DMS 273 (cell line): ENCODE results near the gene SLC39A1.

Experiments used
- DNase-seq: peaks from one replicate; lab custom pipeline; 2025; ENCODE audit not compliant: unreplicated experiment; lab: John Stamatoyannopoulos, UW

SLC39A1 gene

GRCh38 chr1:153953859-153954365 lies 9.4 kb downstream of the SLC39A1 start:
- no peak for DNase-seq

GRCh38 chr1:153951801-153952200 lies 11.5 kb downstream of the SLC39A1 start:
- no peak for DNase-seq

GRCh38 chr1:153951183-153951582 lies 12.2 kb downstream of the SLC39A1 start:
- no peak for DNase-seq

GRCh38 chr1:153946622-153947241 lies 16.6 kb downstream of the SLC39A1 start, which contains the start of gene DENND4B:
Gene DENND4B, minus strand, starts transcription at chr1:153946718. Its CDS starts 2,344 bp downstream, at chr1:153944374.
- DNase-seq, result peak; percentile 93

GRCh38 chr1:153945795-153946621 lies 17.3 kb downstream of the SLC39A1 start:
- DNase-seq, result peak; percentile 84

- DNase-seq, result peak; percentile 66
These were observed 18.1 kb downstream of the SLC39A1 start for GRCh38 chr1:153945131-153945794.

- DNase-seq, result no peak
These were observed 18.6 kb downstream of the SLC39A1 start for GRCh38 chr1:153944827-153945117.

- no peak for DNase-seq
These were observed 19.1 kb downstream of the SLC39A1 start for GRCh38 chr1:153944005-153944826.

GRCh38 chr1:153942766-153943549 lies 20.4 kb downstream of the SLC39A1 start:
- no peak for DNase-seq

GRCh38 chr1:153941826-153942725 lies 21.3 kb downstream of the SLC39A1 start:
- DNase-seq, result no peak

GRCh38 chr1:153940756-153941155 lies 22.6 kb downstream of the SLC39A1 start:
- DNase-seq, result no peak

- DNase-seq, result no peak
These were observed 23.9 kb downstream of the SLC39A1 start for GRCh38 chr1:153939476-153939875.

GRCh38 chr1:153938996-153939395 lies 24.3 kb downstream of the SLC39A1 start:
- DNase-seq, result no peak

- no peak for DNase-seq
These were observed 26.0 kb downstream of the SLC39A1 start for GRCh38 chr1:153937331-153937730.

- DNase-seq, result no peak
These were observed 27.1 kb downstream of the SLC39A1 start for GRCh38 chr1:153936011-153936802.

GRCh38 chr1:153934746-153935145 lies 28.6 kb downstream of the SLC39A1 start:
- no peak for DNase-seq

- DNase-seq, result no peak
These were observed 29.4 kb downstream of the SLC39A1 start for GRCh38 chr1:153933955-153934354.

GRCh38 chr1:153933430-153933829 lies 29.9 kb downstream of the SLC39A1 start:
- DNase-seq, result no peak
